Activated CD8-positive, alpha-beta memory T cell treated with anti-CD3 and anti-CD28 coated beads, Interleukin-2, amount 50 U/mL, for 48 hours (primary cell): ENCODE results near the gene SALL2.

Experiments
- DNase-seq: peaks from one replicate; pipeline ENCODE4 v3.0.0-alpha.2; 2020

Gene SALL2

GRCh38 chr14:21476523-21476924 is 49.6 kb downstream of the SALL2 start:
- peak; percentile 89 for DNase-seq

- no peak for DNase-seq
Observed at GRCh38 chr14:21475767-21476522, 50.2 kb downstream of the SALL2 start.
